CD14-positive monocyte (primary cell): Measurements from ENCODE around the gene NEIL1. TPM values are rescaled to one million over a fixed set of nuclear protein-coding genes. Genes with fewer than 3 reads are reported as not detected.

Experiments used
- DNase-seq, 3 donors: peaks; one replicate each; pipeline ENCODE4 v3.0.0-alpha.2; 2011 to 2022
- H2AFZ ChIP-seq: 2 replicates; pipeline ENCODE4 v1.6.0; 2012; ENCODE audit warnings: mild to moderate bottlenecking, low read depth, low read length, inconsistent platforms; ENCODE audit not compliant: insufficient read depth, poor library complexity, severe bottlenecking
- H3K27ac ChIP-seq, 2 donors: 1 replicate in 1 of 2; 2 replicates in 1 of 2; pipeline ENCODE4 v1.5.1; 2012 to 2013; ENCODE audit warnings: low read length in 2 of 2, control low read depth in 1 of 2, inconsistent platforms in 1 of 2, low read depth in 1 of 2, mild to moderate bottlenecking in 1 of 2
- H3K27me3 ChIP-seq, 2 donors: one replicate each; pipeline versions ENCODE4 v1.6.0 to v1.6.1; 2011 to 2013; ENCODE audit warnings: low read length in 2 of 2; ENCODE audit not compliant: control insufficient read depth in 2 of 2, insufficient read depth in 2 of 2
- H3K36me3 ChIP-seq, 2 donors: replicated peaks in 1 of 2; 1 replicate in 1 of 2; 2 replicates in 1 of 2; pipeline versions ENCODE4 v1.5.1 to v1.6.1; 2012 to 2013; ENCODE audit warnings: low read length in 2 of 2, control low read depth in 1 of 2, inconsistent platforms in 1 of 2, mild to moderate bottlenecking in 1 of 2; ENCODE audit not compliant: insufficient read depth in 2 of 2, control insufficient read depth in 1 of 2
- H3K4me1 ChIP-seq, 2 donors: 1 replicate in 1 of 2; 2 replicates in 1 of 2; pipeline versions ENCODE4 v1.5.1 to v1.6.1; 2012 to 2013; ENCODE audit warnings: low read length in 2 of 2, control low read depth in 1 of 2, inconsistent platforms in 1 of 2, mild to moderate bottlenecking in 1 of 2, moderate library complexity in 1 of 2; ENCODE audit not compliant: insufficient read depth in 2 of 2, control insufficient read depth in 1 of 2
- H3K4me2 ChIP-seq: replicated peaks from 2 replicates; pipeline ENCODE3; 2012; ENCODE audit warnings: low read length, moderate library complexity, mild to moderate bottlenecking; ENCODE audit not compliant: poor library complexity, severe bottlenecking; ENCODE audit errors: extremely low read depth
- H3K4me3 ChIP-seq, 3 experiments: fragments of 200-600 bp in 1 of 3; sonication (generic) in 1 of 3; replicated peaks in 1 of 3; 1 replicate in 2 of 3; 2 replicates in 1 of 3; pipeline ENCODE4 v1.5.1; 2011 to 2013; ENCODE audit warnings: low read length in 3 of 3, mild to moderate bottlenecking in 3 of 3, control low read depth in 2 of 3, low read depth in 2 of 3, inconsistent platforms in 1 of 3, moderate library complexity in 1 of 3
- H3K79me2 ChIP-seq: 2 replicates; pipeline ENCODE4 v1.6.0; 2012; ENCODE audit warnings: mild to moderate bottlenecking, control low read depth, inconsistent platforms, low read length, moderate library complexity; ENCODE audit not compliant: insufficient read depth
- H3K9ac ChIP-seq: 2 replicates; pipeline ENCODE4 v1.6.0; 2017; ENCODE audit warnings: low read length, mild to moderate bottlenecking; ENCODE audit not compliant: insufficient read depth, poor library complexity, severe bottlenecking
- H3K9me3 ChIP-seq, 2 donors: replicated peaks in 1 of 2; 1 replicate in 1 of 2; 2 replicates in 1 of 2; pipeline versions ENCODE4 v1.5.1 to v1.6.1; 2012 to 2013; ENCODE audit warnings: low read length in 2 of 2, control low read depth in 1 of 2; ENCODE audit not compliant: control insufficient read depth in 1 of 2, insufficient read depth in 1 of 2
- H4K20me1 ChIP-seq: 2 replicates; pipeline ENCODE4 v1.6.0; 2012; ENCODE audit warnings: mild to moderate bottlenecking, low read length, control low read depth, moderate library complexity; ENCODE audit not compliant: insufficient read depth
- H3K27ac Mint-ChIP-seq, 7 donors: one replicate each; pipeline ENCODE4 v1.8.0; 2020; ENCODE audit warnings: mild to moderate bottlenecking in 7 of 7, mixed read lengths in 7 of 7, moderate library complexity in 6 of 7, inconsistent platforms in 2 of 7
- H3K27me3 Mint-ChIP-seq, 3 donors: one replicate each; pipeline ENCODE4 v1.8.0; 2021 to 2022; ENCODE audit warnings: low read depth in 3 of 3, mild to moderate bottlenecking in 3 of 3, mixed read lengths in 3 of 3, moderate library complexity in 3 of 3, inconsistent platforms in 1 of 3
- H3K36me3 Mint-ChIP-seq, 2 donors: one replicate each; pipeline ENCODE4 v1.8.0; 2020; ENCODE audit warnings: mixed read lengths in 2 of 2, inconsistent platforms in 1 of 2, mild to moderate bottlenecking in 1 of 2
- H3K4me1 Mint-ChIP-seq: one replicate; pipeline ENCODE4 v1.8.0; 2020; ENCODE audit warnings: mild to moderate bottlenecking, mixed read lengths
- H3K4me3 Mint-ChIP-seq, 2 donors: one replicate each; pipeline ENCODE4 v1.8.0; 2020; ENCODE audit warnings: mild to moderate bottlenecking in 2 of 2, mixed read lengths in 2 of 2, moderate library complexity in 1 of 2
- H3K9me3 Mint-ChIP-seq, 7 donors: one replicate each; pipeline ENCODE4 v1.8.0; 2020 to 2022; ENCODE audit warnings: mixed read lengths in 7 of 7, mild to moderate bottlenecking in 6 of 7, moderate library complexity in 6 of 7, inconsistent platforms in 2 of 7
- WGBS: methylation state at CpG from one replicate; pipeline ENCODE4 v1.1.5; 2013; ENCODE audit warnings: missing lambda C conversion rate; ENCODE audit not compliant: insufficient coverage; 5-methylcytosine and 5-hydroxymethylcytosine counted together
- intact Hi-C, 2 donors: fragments of 100-400 bp; cut with micrococcal nuclease; formaldehyde crosslinking; loops; one replicate each; pipeline versions ENCODE4 v1.15.0 to v1.15.1; 2023
- polyA plus RNA-seq, 3 donors: library from polyadenylated mRNA; depleted of rRNA in 1 of 3; unstranded in 2 of 3; stranded (reverse) in 1 of 3; fragments of 300-500 nt in 2 of 3; fragments of >200 nt in 1 of 3; fragmentation: Illumina TruSeq in 2 of 3; gene quantifications; 1 replicate in 2 of 3; 2 replicates in 1 of 3; pipeline ENCODE4 v1.2.3, GENCODE V29; 2012 to 2021
- TF ChIP-seq, protein P1 (sequence below): fragments of 200-600 bp; IDR thresholded peaks from one replicate; pipeline ENCODE4 v1.8.0; 2022; ENCODE audit warnings: antibody characterized with exemption, mild to moderate bottlenecking

NEIL1 gene
- polyA plus RNA-seq, 3 donors = 0.52 to 6.7 (median 0.53) TPM

DNA sequence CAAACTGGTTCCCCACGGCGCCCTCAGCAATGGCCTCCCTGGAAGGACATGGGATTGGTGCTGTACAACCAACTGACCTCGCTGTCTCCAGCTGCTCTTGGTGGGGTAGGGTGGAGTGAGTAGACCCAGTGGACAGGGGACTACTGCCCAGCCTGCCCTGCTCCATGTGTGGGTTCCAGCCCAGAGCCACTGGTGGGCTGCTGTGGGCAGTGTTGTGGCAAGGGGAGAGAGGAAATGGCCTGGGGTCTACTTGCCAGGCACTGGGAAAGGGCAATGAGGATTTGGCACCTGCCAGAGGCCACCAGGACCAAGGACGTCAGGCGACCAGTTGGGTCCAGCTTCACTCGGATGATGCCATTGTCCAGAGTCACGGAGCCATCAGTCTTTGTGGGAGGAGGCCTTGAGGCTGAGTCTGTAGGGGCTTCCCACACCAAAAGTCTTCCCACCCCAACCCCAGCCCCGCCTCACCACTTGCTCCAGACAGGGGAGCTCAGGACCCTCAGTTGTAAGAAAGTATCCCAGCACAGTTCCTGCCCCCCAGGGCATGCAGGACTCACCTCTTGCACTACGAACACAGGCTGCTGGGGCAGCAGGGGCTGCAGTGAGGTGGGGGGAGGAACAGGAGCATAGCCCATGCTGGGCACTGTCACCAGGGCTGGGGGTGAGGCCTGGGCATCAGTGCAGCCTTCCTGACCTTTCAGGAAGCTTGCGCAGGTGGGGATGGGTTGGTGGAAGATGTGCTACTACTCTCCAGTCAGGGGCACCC, 12.1 kb downstream of the NEIL1 start:
- no peaks in the 10 kb centered on the region for H3K4me1 ChIP-seq
- Mint-ChIP-seq H3K27ac (no peak overlapping the region), H3K36me3 (peaks cover 60 to 92% of the 10 kb centered on the region in 2 donors), H3K27me3 (peaks cover 0 to 2% (median 1%) of the 10 kb centered on the region in 3 donors), H3K4me3 (no peak overlapping the region), H3K4me1 (no peaks in the 10 kb centered on the region), H3K9me3 (no peaks in the 10 kb centered on the region)
- H3K27ac ChIP-seq = no peak overlapping the region
- H3K4me3 ChIP-seq = no peak overlapping the region
- no peak overlapping the region for H3K4me2 ChIP-seq
- peaks cover 30% of the 10 kb centered on the region for H4K20me1 ChIP-seq
- H3K36me3 ChIP-seq = peaks cover 73 to 97% of the 10 kb centered on the region in 2 donors
- TF ChIP-seq, protein P1, sequence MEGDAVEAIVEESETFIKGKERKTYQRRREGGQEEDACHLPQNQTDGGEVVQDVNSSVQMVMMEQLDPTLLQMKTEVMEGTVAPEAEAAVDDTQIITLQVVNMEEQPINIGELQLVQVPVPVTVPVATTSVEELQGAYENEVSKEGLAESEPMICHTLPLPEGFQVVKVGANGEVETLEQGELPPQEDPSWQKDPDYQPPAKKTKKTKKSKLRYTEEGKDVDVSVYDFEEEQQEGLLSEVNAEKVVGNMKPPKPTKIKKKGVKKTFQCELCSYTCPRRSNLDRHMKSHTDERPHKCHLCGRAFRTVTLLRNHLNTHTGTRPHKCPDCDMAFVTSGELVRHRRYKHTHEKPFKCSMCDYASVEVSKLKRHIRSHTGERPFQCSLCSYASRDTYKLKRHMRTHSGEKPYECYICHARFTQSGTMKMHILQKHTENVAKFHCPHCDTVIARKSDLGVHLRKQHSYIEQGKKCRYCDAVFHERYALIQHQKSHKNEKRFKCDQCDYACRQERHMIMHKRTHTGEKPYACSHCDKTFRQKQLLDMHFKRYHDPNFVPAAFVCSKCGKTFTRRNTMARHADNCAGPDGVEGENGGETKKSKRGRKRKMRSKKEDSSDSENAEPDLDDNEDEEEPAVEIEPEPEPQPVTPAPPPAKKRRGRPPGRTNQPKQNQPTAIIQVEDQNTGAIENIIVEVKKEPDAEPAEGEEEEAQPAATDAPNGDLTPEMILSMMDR = no peak
- H3K9me3 ChIP-seq = no peaks in the 10 kb centered on the region
- no peak overlapping the region for H3K9ac ChIP-seq
- no peak for DNase-seq
- H2AFZ ChIP-seq = no peak overlapping the region
- 100% methylated on average over 1 of the region's 10 CpGs for WGBS
- intact Hi-C loops = no loop called here
- H3K27me3 ChIP-seq = no peaks in the 10 kb centered on the region
- no peaks in the 10 kb centered on the region for H3K79me2 ChIP-seq

GRCh38 chr15:75359537-75360250, 12.9 kb downstream of the NEIL1 start:
- no peak overlapping the region for H3K27ac ChIP-seq
- no peak overlapping the region for H3K9ac ChIP-seq
- no peak for DNase-seq
- H3K9me3 Mint-ChIP-seq = no peaks in the 10 kb centered on the region
- TF ChIP-seq, protein P1 = no peak
- H3K27me3 Mint-ChIP-seq = peaks cover 0 to 2% (median 1%) of the 10 kb centered on the region in 3 donors
- H3K4me3 ChIP-seq = no peak overlapping the region
- 99% methylated on average over 15 of the region's 15 CpGs for WGBS
- peaks cover 65 to 97% of the 10 kb centered on the region in 2 donors for H3K36me3 Mint-ChIP-seq
- intact Hi-C loops = no loop called here
- no peaks in the 10 kb centered on the region for H3K9me3 ChIP-seq
- H4K20me1 ChIP-seq = peaks cover 34% of the 10 kb centered on the region
- peak overlapping the region in 1 of 7 donors; percentile 24 for H3K27ac Mint-ChIP-seq
- no peak overlapping the region for H3K4me3 Mint-ChIP-seq
- no peaks in the 10 kb centered on the region for H3K79me2 ChIP-seq
- H3K4me1 ChIP-seq = no peaks in the 10 kb centered on the region
- peaks cover 81 to 98% of the 10 kb centered on the region in 2 donors for H3K36me3 ChIP-seq
- H3K4me1 Mint-ChIP-seq = no peaks in the 10 kb centered on the region
- H3K4me2 ChIP-seq = no peak overlapping the region
- no peak overlapping the region for H2AFZ ChIP-seq
- no peaks in the 10 kb centered on the region for H3K27me3 ChIP-seq
